HepG2 (cell line): ENCODE data around the gene FBLIM1. TPM values are rescaled to one million over a fixed set of nuclear protein-coding genes. Genes with fewer than 3 reads are reported as not detected.

Source experiments
- ATF7 ChIP-seq, 2 experiments: fragments of 450-650 bp in 1 of 2; sonication (generic) in 1 of 2; formaldehyde crosslinking in 1 of 2; IDR thresholded peaks; 2 replicates each; pipeline versions ENCODE4 v1.4.0 to v1.6.1; 2016 to 2020; ENCODE audit warnings: antibody characterized with exemption in 1 of 2, mild to moderate bottlenecking in 1 of 2, missing genetic modification reagents in 1 of 2
- CREB1 ChIP-seq, 2 experiments: fragments of 450-650 bp in 1 of 2; IDR thresholded peaks; 2 replicates each; pipeline ENCODE4 v1.6.1; 2016 to 2017; ENCODE audit warnings: control low read depth in 1 of 2, mild to moderate bottlenecking in 1 of 2, missing compliant biosample characterization in 1 of 2, missing genetic modification characterization in 1 of 2
- EP300 ChIP-seq, 3 experiments: sonication (generic) in 1 of 3; formaldehyde crosslinking in 1 of 3; IDR thresholded peaks; 2 replicates each; pipeline versions ENCODE4 v1.5.1 to v1.6.1; 2011 to 2020; ENCODE audit warnings: low read depth in 2 of 3, low read length in 2 of 3, borderline replicate concordance in 1 of 3, improper control_type of control experiment in 1 of 3, mild to moderate bottlenecking in 1 of 3, missing genetic modification reagents in 1 of 3, moderate library complexity in 1 of 3
- HOXA7 ChIP-seq: sonication (generic); formaldehyde crosslinking; IDR thresholded peaks from 2 replicates; pipeline ENCODE4 v1.8.1; 2022; ENCODE audit warnings: mild to moderate bottlenecking, missing genetic modification reagents, moderate library complexity
- ISL2 ChIP-seq: sonication (generic); formaldehyde crosslinking; IDR thresholded peaks from 2 replicates; pipeline ENCODE4 v1.5.0; 2020; ENCODE audit warnings: missing genetic modification reagents
- MBNL3 ChIP-seq: fragments of 250-450 bp; sonication (Bioruptor Pico); conservative IDR thresholded peaks from 2 replicates; pipeline ENCODE4 v1.8.0; 2022; ENCODE audit warnings: mild to moderate bottlenecking, inconsistent platforms
- TGIF2 ChIP-seq: IDR thresholded peaks from 2 replicates; pipeline ENCODE4 v1.6.1; 2016; ENCODE audit warnings: control low read depth, missing compliant biosample characterization
- TOPORS ChIP-seq: sonication (generic); formaldehyde crosslinking; IDR thresholded peaks from 2 replicates; pipeline ENCODE4 v1.8.0; 2023; ENCODE audit warnings: mild to moderate bottlenecking, missing genetic modification reagents
- ZKSCAN1 ChIP-seq: fragments of 150-350 bp; IDR thresholded peaks from 2 replicates; pipeline ENCODE4 v1.6.1; 2014; ENCODE audit warnings: low read length
- ZNF143 ChIP-seq: sonication (generic); formaldehyde crosslinking; IDR thresholded peaks from 2 replicates; pipeline ENCODE4 v1.4.0; 2020; ENCODE audit warnings: missing genetic modification reagents
- ZNF788 ChIP-seq: sonication (generic); formaldehyde crosslinking; IDR thresholded peaks from 2 replicates; pipeline ENCODE4 v1.5.0; 2020; ENCODE audit warnings: mild to moderate bottlenecking, missing genetic modification reagents, borderline replicate concordance
- ZSCAN31 ChIP-seq: sonication (generic); formaldehyde crosslinking; IDR thresholded peaks from 2 replicates; pipeline ENCODE4 v1.5.0; 2020; ENCODE audit warnings: low read depth, mild to moderate bottlenecking, missing genetic modification reagents
- polyA plus RNA-seq, 8 experiments: library from polyadenylated mRNA; depleted of rRNA in 3 of 8; stranded (reverse) in 7 of 8; unstranded in 1 of 8; fragments of >200 nt; fragmentation: Illumina TruSeq in 4 of 8; extraction: Trizol in 4 of 8; gene quantifications; 2 replicates each; pipeline versions ENCODE4 v1.2.1 to v1.2.3, GENCODE V29; 2011 to 2016; ENCODE audit warnings: low read depth in 4 of 8, missing spikeins in 1 of 8, mixed read lengths in 1 of 8; ENCODE audit not compliant: insufficient read depth in 1 of 8
- total RNA-seq, 5 experiments: library from RNA; depleted of rRNA; stranded (reverse); fragments of >200 nt; fragmentation: Illumina TruSeq; extraction: Trizol; gene quantifications; 2 replicates each; pipeline ENCODE4 v1.2.3, GENCODE V29; 2016; ENCODE audit warnings: low read depth in 1 of 5
- TF ChIP-seq, protein P1 (sequence below): IDR thresholded peaks from 2 replicates; pipeline ENCODE4 v1.6.1; 2012; ENCODE audit warnings: inconsistent platforms
- TF ChIP-seq, protein P2 (sequence below): sonication (generic); formaldehyde crosslinking; IDR thresholded peaks from 2 replicates; pipeline ENCODE4 v1.4.0; 2020; ENCODE audit warnings: mild to moderate bottlenecking, missing genetic modification reagents, borderline replicate concordance
- TF ChIP-seq, protein P3 (sequence below): sonication (generic); formaldehyde crosslinking; IDR thresholded peaks from 2 replicates; pipeline ENCODE4 v1.4.0; 2020; ENCODE audit warnings: missing genetic modification reagents
- TF ChIP-seq, protein P4 (sequence below): sonication (generic); formaldehyde crosslinking; IDR thresholded peaks from 2 replicates; pipeline ENCODE4 v1.4.0; 2020; ENCODE audit warnings: mild to moderate bottlenecking, missing genetic modification reagents

The FBLIM1 gene
- total and polyA plus RNA-seq, 2 of the 13 experiments (the other 11 are each of a cell fraction or from before 2014, with no cell fraction given): 10.6 to 23.0 TPM

DNA sequence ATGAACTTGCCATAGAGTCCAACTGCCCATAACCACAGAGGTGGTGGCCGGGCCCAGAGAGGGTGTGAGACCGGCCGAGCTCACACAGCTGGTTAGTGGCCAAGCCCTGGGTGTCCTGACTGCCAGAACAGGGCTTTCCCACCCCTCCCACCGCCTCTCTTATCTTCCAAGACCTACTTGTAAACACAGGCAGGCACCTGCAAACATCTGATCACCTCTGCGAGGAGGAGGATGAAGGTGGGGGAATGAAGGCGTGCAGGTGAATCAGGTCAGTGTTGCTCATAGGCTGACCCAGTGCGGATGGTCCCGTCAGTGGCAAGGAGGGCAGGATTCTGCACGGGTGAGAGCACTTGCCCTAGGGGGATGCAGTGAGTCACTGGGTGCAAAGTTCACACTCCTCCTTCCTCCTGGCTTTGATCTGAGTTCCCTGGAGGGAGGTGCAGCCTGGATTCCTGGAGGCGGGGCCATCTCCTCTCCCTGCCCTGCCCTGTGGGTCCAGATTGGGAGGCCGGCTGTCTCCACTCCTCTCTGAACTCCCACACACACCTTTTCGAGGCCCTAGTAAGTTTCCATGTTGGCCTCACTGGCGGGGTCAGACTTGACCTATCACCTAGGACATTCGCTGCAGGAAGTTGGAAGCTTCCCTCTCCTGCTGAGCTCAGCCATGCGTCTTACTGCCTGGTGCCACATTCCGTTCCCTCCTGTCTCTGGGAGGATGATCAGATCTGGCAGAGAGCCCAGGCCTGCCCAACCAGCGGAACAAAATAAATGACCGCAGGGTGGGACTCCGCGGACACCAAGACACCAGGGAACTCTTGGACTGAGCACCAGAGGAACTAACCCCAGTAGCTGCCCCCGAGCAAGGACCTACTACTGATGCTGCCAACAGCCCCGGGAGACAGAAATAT, 41.6 kb downstream of the FBLIM1 start (continued):
- peak; percentile 71 to 78; a peak in 3 of 4 replicates for TF ChIP-seq EP300 (IDR thresholded peaks at IDR 0.05; ENCODE audit: low read depth in 2 of 2, low read length in 2 of 2)
- peak; percentile 76 for TF ChIP-seq EP300 (CRISPR knock-in tag; IDR thresholded peaks at IDR 0.05; ENCODE audit: borderline replicate concordance)
- TF ChIP-seq ATF7 (IDR thresholded peaks at IDR 0.05): 0 out of 2 replicates have a peak, but pooled peaks have one; percentile 5
- peak; percentile 83 for TF ChIP-seq ATF7 (CRISPR knock-in tag; IDR thresholded peaks at IDR 0.05)
- no peak for TF ChIP-seq HOXA7 (CRISPR knock-in tag)
- TF ChIP-seq MBNL3 (CRISPR knock-in tag): no peak
- TF ChIP-seq, protein P1, sequence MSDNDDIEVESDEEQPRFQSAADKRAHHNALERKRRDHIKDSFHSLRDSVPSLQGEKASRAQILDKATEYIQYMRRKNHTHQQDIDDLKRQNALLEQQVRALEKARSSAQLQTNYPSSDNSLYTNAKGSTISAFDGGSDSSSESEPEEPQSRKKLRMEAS: peak; percentile 72; the same call in 1 of the 2 replicates
- peak; percentile 58; the same call in 1 of the 2 replicates for TF ChIP-seq CREB1 (IDR thresholded peaks at IDR 0.05)
- peak; percentile 79 for TF ChIP-seq CREB1 (CRISPR knock-in tag; IDR thresholded peaks at IDR 0.05)
- TF ChIP-seq TGIF2: 0 out of 2 replicates have a peak, but pooled peaks have one; percentile 27
- TF ChIP-seq, protein P2, sequence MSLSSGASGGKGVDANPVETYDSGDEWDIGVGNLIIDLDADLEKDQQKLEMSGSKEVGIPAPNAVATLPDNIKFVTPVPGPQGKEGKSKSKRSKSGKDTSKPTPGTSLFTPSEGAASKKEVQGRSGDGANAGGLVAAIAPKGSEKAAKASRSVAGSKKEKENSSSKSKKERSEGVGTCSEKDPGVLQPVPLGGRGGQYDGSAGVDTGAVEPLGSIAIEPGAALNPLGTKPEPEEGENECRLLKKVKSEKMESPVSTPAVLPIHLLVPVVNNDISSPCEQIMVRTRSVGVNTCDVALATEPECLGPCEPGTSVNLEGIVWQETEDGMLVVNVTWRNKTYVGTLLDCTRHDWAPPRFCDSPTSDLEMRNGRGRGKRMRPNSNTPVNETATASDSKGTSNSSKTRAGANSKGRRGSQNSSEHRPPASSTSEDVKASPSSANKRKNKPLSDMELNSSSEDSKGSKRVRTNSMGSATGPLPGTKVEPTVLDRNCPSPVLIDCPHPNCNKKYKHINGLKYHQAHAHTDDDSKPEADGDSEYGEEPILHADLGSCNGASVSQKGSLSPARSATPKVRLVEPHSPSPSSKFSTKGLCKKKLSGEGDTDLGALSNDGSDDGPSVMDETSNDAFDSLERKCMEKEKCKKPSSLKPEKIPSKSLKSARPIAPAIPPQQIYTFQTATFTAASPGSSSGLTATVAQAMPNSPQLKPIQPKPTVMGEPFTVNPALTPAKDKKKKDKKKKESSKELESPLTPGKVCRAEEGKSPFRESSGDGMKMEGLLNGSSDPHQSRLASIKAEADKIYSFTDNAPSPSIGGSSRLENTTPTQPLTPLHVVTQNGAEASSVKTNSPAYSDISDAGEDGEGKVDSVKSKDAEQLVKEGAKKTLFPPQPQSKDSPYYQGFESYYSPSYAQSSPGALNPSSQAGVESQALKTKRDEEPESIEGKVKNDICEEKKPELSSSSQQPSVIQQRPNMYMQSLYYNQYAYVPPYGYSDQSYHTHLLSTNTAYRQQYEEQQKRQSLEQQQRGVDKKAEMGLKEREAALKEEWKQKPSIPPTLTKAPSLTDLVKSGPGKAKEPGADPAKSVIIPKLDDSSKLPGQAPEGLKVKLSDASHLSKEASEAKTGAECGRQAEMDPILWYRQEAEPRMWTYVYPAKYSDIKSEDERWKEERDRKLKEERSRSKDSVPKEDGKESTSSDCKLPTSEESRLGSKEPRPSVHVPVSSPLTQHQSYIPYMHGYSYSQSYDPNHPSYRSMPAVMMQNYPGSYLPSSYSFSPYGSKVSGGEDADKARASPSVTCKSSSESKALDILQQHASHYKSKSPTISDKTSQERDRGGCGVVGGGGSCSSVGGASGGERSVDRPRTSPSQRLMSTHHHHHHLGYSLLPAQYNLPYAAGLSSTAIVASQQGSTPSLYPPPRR (CRISPR knock-in tag): peak; percentile 89
- TF ChIP-seq, protein P3, sequence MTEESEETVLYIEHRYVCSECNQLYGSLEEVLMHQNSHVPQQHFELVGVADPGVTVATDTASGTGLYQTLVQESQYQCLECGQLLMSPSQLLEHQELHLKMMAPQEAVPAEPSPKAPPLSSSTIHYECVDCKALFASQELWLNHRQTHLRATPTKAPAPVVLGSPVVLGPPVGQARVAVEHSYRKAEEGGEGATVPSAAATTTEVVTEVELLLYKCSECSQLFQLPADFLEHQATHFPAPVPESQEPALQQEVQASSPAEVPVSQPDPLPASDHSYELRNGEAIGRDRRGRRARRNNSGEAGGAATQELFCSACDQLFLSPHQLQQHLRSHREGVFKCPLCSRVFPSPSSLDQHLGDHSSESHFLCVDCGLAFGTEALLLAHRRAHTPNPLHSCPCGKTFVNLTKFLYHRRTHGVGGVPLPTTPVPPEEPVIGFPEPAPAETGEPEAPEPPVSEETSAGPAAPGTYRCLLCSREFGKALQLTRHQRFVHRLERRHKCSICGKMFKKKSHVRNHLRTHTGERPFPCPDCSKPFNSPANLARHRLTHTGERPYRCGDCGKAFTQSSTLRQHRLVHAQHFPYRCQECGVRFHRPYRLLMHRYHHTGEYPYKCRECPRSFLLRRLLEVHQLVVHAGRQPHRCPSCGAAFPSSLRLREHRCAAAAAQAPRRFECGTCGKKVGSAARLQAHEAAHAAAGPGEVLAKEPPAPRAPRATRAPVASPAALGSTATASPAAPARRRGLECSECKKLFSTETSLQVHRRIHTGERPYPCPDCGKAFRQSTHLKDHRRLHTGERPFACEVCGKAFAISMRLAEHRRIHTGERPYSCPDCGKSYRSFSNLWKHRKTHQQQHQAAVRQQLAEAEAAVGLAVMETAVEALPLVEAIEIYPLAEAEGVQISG (CRISPR knock-in tag): peak; percentile 66; the same call in 1 of the 2 replicates
- TF ChIP-seq ZSCAN31 (CRISPR knock-in tag): peak; percentile 60; the same call in 1 of the 2 replicates
- no peak for TF ChIP-seq ZKSCAN1
- TF ChIP-seq TOPORS (CRISPR knock-in tag): no peak
- TF ChIP-seq ZNF143 (CRISPR knock-in tag): no peak; the same call in 1 of the 2 replicates
- peak; percentile 92; the same call in 1 of the 2 replicates for TF ChIP-seq ZNF788
- TF ChIP-seq ISL2 (CRISPR knock-in tag): peak; percentile 73
- TF ChIP-seq, protein P4, sequence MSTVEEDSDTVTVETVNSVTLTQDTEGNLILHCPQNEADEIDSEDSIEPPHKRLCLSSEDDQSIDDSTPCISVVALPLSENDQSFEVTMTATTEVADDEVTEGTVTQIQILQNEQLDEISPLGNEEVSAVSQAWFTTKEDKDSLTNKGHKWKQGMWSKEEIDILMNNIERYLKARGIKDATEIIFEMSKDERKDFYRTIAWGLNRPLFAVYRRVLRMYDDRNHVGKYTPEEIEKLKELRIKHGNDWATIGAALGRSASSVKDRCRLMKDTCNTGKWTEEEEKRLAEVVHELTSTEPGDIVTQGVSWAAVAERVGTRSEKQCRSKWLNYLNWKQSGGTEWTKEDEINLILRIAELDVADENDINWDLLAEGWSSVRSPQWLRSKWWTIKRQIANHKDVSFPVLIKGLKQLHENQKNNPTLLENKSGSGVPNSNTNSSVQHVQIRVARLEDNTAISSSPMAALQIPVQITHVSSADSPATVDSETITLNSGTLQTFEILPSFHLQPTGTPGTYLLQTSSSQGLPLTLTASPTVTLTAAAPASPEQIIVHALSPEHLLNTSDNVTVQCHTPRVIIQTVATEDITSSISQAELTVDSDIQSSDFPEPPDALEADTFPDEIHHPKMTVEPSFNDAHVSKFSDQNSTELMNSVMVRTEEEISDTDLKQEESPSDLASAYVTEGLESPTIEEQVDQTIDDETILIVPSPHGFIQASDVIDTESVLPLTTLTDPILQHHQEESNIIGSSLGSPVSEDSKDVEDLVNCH: no peak
